ENCODE data around the gene ADCY6.

GRCh38 chr12:48768147-48768546 lies 20.7 kb downstream of the ADCY6 start:
- TF ChIP-seq CTCF (IDR thresholded peaks at IDR 0.05), result no peak
- no peak for TF ChIP-seq TCF7L2 (IDR thresholded peaks at IDR 0.05; ENCODE audit: low read depth, low read length)
- no peak for TF ChIP-seq REST (IDR thresholded peaks at IDR 0.05; ENCODE audit: insufficient read depth in 1 of 2, low read depth in 2 of 2, low read length in 1 of 2)
- TF ChIP-seq POLR2AphosphoS5 (IDR thresholded peaks at IDR 0.05; ENCODE audit: low read depth, low read length), result no peak
